Omental fat pad (tissue), 4 donors: ENCODE measurements around the gene PHTF1. TPM values are rescaled to one million over a fixed set of nuclear protein-coding genes. Genes with fewer than 3 reads are reported as not detected.
"Not testable (repeated sequence)": the region's sequence is repeated elsewhere in the genome, so short reads cannot be mapped to it uniquely, and the experiment has no call there.

Experiments used
- ATAC-seq: fragments of 150-250 bp; one replicate; pipeline ENCODE4 v1.9.1; 2016; ENCODE audit warnings: mild to moderate bottlenecking, moderate library complexity; ENCODE audit not compliant: low FRiP score
- DNase-seq: peaks from one replicate; pipeline ENCODE4 v3.0.0-alpha.2; 2019; ENCODE audit warnings: low spot score
- total RNA-seq, 4 donors: library from RNA; depleted of rRNA; stranded (reverse); fragments of >200 nt; gene quantifications; one replicate each; pipeline ENCODE4 v1.1.0, GENCODE V29; 2016
- TF ChIP-seq, protein P1 (sequence below), 3 donors: fragments of 450-650 bp; IDR thresholded peaks; one replicate each; pipeline ENCODE4 v1.5.1; 2016 to 2017; ENCODE audit warnings: antibody characterized with exemption in 3 of 3, mild to moderate bottlenecking in 3 of 3, moderate library complexity in 2 of 3

PHTF1 gene
- total RNA-seq, 4 donors from 2014 or later, result 20.5 to 35.6 (median 26.0) TPM

DNA sequence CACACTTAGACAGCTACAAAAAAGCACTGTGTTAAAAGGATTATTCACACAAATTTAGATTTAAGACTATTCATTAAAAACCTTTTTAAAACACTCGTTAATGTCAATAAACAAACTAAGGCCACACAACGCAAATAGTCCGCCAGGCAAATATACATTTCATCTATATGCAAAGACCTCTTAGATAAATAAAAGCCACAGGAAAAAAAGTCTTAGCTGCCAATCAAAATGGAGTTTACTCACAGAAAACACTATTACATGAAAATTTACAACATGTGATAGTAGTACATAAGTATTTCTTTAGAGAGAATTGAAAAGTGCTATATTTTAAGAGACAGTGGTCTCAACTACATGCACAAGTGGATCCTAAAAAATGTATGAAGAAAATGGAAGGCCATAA lies 2.7 kb upstream of the PHTF1 start:
- DNase-seq (no peak), ATAC-seq (no peak)
- TF ChIP-seq, protein P1, sequence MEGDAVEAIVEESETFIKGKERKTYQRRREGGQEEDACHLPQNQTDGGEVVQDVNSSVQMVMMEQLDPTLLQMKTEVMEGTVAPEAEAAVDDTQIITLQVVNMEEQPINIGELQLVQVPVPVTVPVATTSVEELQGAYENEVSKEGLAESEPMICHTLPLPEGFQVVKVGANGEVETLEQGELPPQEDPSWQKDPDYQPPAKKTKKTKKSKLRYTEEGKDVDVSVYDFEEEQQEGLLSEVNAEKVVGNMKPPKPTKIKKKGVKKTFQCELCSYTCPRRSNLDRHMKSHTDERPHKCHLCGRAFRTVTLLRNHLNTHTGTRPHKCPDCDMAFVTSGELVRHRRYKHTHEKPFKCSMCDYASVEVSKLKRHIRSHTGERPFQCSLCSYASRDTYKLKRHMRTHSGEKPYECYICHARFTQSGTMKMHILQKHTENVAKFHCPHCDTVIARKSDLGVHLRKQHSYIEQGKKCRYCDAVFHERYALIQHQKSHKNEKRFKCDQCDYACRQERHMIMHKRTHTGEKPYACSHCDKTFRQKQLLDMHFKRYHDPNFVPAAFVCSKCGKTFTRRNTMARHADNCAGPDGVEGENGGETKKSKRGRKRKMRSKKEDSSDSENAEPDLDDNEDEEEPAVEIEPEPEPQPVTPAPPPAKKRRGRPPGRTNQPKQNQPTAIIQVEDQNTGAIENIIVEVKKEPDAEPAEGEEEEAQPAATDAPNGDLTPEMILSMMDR (IDR thresholded peaks at IDR 0.05), result no peak

DNA sequence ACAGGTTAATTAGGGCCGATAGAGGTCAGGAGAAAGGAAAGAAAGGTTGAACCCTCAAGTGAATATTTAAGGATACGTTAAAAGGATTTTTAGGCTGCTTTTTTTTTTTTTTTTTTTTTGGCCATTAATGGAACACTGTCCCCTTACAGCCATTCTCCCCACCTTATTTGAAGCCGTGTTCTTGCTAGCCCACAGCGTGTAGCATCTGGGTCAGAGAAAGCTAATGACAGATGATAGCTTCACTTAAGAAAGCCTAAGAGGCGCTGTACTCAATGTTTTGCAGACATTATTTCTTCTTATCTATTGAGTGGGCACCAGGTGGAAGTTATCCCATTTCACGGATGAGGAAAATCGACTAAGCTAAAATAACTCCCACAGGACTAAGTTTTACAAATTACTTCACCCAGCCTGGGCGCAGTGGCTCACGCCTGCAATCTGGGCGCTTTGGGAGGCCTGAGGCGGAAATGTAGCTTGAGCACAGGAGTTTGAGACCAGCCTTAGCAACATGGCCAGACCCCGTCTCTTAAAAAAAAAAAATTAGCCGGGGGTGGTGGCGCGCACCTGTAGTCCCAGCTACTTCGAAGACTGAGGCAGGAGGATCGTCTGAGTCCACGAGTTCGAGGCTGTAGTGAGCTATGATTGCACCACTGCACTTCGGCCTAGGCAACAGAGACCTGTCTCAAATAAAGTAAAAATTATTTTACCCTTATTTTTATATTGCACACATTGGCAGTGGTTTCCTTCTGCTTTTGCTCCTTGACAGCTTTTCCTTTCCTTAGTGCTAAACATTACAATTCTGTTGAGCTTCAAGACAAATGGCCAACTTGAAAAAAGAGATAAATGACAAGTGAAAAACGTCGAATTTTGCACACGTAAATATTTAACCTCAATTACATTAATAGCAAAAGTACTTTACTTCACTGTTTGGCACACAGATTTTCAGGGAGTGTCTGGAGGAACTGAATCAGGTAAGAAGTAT lies 1.1 kb upstream of the PHTF1 start:
- TF ChIP-seq, protein P1 (IDR thresholded peaks at IDR 0.05), result no peak
- DNase-seq, result no peak

DNA sequence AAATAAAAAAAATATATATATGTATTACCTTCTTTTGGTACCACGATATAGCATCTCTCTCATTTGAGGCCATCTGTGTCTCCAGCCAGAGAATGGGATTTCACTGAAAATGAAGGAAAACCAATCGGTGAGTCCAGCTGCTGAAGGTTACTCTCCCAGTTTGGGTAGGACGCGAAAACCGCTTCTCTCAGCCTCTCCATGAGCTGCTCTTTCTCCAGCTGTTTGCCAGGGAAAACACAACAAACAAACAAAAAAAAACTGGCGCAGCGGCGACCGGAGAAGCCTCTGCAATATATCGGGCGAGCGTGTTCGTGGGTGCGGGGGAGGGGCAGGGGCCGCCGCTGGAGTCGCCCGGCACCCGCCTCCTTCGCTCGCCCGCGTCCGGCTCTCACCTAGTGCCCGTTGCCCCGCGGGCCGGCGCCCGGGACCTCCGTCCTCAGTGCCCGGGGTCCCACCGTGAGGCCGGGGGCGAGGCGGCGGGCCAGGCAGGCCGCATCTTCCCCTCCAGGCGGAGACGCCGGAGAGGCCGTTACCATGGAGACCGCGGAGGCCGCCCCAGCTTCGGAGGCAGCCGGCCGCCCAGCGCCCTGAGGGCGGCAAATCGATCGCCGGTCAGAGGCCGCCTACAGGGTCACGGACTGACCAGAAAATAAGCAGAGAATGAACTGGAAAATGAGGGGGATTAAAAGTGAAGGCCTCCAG lies 504 bp downstream of the PHTF1 start:
- TF ChIP-seq, protein P1 (IDR thresholded peaks at IDR 0.05), result no peak
- DNase-seq (peak; percentile 38), ATAC-seq (peak; percentile 74)

More for the DNA sequence above, 1.1 kb upstream of the PHTF1 start:
- no peak for ATAC-seq

DNA sequence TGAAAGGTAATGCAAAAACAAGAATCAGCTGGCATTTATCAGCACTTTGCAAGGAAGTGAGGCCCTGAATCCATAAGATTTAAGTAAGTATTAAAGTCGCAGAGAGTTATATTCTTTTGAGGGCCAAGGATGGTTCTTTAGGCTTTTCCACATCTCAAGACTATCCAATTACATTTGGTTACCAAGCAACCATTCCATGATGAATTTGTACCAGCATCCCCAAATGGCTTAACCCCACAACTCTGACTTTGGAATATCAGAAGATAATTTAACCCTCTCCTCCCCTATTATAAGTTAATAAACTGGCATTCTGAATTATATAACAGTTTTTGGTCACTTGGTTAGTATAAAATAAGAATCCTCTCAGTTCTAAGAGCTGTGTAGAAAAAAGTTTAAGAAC lies 2.8 kb downstream of the PHTF1 start:
- no peak for DNase-seq
- ATAC-seq, result no peak
- TF ChIP-seq, protein P1 (IDR thresholded peaks at IDR 0.05), result no peak

DNA sequence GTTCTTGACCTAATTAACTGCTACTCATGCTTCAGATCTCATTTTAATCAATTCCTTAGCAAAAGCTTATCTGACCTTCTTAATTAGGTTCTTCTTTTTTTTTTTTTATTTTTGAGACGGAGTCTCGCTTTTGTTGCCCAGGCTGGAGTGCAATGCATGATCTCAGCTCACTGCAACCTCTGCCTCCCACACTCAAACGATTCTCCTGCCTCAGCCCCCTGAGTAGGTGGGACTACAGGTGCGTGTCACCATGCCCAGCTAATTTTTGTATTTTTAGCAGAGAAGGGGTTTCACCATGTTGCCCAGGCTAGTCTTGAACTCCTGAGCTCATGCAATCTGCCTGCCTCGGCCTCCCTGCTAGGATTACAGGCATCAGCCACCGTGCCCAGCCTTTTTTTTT lies 6.0 kb downstream of the PHTF1 start:
- not testable (repeated sequence) for DNase-seq, ATAC-seq

DNA sequence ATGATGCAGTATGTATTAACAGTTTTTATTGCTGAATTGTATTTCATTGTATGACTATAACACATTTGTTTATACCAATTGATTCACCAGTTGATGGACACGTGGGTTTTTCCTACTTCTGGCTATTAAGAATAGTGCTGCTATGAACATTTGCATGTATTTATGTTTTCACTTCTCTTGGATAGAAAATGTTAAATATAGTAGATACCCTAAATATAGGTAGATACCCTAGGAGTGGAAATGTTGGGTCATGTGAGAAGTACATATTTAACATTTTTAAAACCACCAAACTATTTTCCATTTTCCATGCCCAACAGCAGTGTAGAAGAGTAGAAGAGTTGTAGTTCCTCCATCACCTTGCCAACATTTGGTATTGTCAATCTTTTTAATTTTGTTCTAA lies 7.8 kb downstream of the PHTF1 start:
- ATAC-seq, result no peak
- TF ChIP-seq, protein P1 (IDR thresholded peaks at IDR 0.05), result no peak
- DNase-seq, result no peak

DNA sequence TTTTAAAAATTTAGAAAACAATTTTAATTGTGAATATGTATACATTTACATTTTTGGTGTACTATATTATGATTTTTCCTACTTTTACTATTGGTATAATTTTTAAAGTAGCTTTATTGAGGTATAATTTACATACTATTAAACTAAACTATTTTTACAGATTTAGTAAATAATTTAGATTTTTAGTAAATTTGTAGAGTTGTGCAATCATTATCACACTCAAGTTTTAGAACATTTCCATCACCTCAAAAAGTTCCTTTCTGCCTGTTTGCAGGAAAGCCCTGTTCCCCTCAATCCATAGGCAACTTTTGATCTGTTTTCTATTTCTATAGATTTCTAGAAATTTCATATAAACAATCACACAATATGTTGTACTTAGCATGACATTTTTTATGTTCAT lies 8.2 kb downstream of the PHTF1 start:
- ATAC-seq (no peak), DNase-seq (no peak)
- TF ChIP-seq, protein P1 (IDR thresholded peaks at IDR 0.05), result no peak
